ENCODE measurements around the gene SYNC. TPM values are rescaled to one million over a fixed set of nuclear protein-coding genes. Genes with fewer than 3 reads are reported as not detected.

Gene SYNC
- total and polyA plus RNA-seq, 2 of the 8 experiments (the other 6 are each of a cell fraction or from before 2014, with no cell fraction given) = 0.06 to 0.17 TPM

- Histone ChIP-seq H2AFZ (ENCODE audit: low read length) (no peak overlapping the region), H2BK120ac (replicated peaks; ENCODE audit: low read depth, low read length) (no peak overlapping the region), H3K79me1 (ENCODE audit: low read depth, low read length) (peaks cover 5% of the 10 kb centered on the region; the same call in 1 of the 2 replicates), H3K4me1 (replicated peaks in 1 of 4; ENCODE audit: control insufficient read depth in 3 of 4, insufficient read depth in 4 of 4, low read length in 3 of 4) (peaks cover 3 to 23% (median 17%) of the 10 kb centered on the region in 4 experiments), H3K14ac (ENCODE audit: insufficient read length) (no peak overlapping the region), H3K36me3 (ENCODE audit: control insufficient read depth in 2 of 4, insufficient read depth in 4 of 4, low read length in 3 of 4) (no peaks in the 10 kb centered on the region), H3K9ac (replicated peaks in 1 of 4; ENCODE audit: extremely low read depth in 1 of 4, low read depth in 3 of 4, low read length in 3 of 4) (peak overlapping the region in 1 of 4 experiments; percentile 10; a peak in 1 of 7 replicates), H3K23ac (ENCODE audit: insufficient read length) (no peak overlapping the region), H2BK15ac (ENCODE audit: low read length) (peak overlapping the region; percentile 19; the same call in 1 of the 2 replicates), H3K79me2 (ENCODE audit: control insufficient read depth in 1 of 2, insufficient read depth in 2 of 2, low read length in 2 of 2) (no peaks in the 10 kb centered on the region), H4K8ac (ENCODE audit: extremely low read depth, insufficient read depth, low read length) (no peak overlapping the region), H2BK5ac (ENCODE audit: low read depth, low read length) (no peak overlapping the region), H3K18ac (ENCODE audit: extremely low read depth, low read length) (no peak overlapping the region), H3K4me2 (ENCODE audit: insufficient read depth in 1 of 2, low read depth in 2 of 2, low read length in 2 of 2) (peak overlapping the region; percentile 74 to 93; a peak in 3 of 4 replicates), H3K4me3 (ENCODE audit: extremely low read depth in 1 of 4, insufficient read depth in 2 of 4, low read depth in 3 of 4, low read length in 4 of 4) (peak overlapping the region in 1 of 4 experiments; percentile 5; a peak in 1 of 8 replicates), H3K23me2 (ENCODE audit: low read depth, low read length) (no peaks in the 10 kb centered on the region; the same call in 1 of the 2 replicates), H3K27ac (ENCODE audit: low read depth, low read length) (no peak overlapping the region), H3K56ac (replicated peaks; ENCODE audit: insufficient read length, low read depth, low read length) (no peak overlapping the region), H3K27me3 (replicated peaks in 1 of 4; ENCODE audit: control insufficient read depth in 3 of 4, extremely low read depth in 1 of 4, insufficient read depth in 3 of 4, low read length in 3 of 4) (peaks cover 0 to 12% (median 4%) of the 10 kb centered on the region in 4 experiments; a peak in 4 of 7 replicates), H2BK20ac (ENCODE audit: low read length) (peak overlapping the region; percentile 73; the same call in 1 of the 2 replicates), H4K91ac (replicated peaks; ENCODE audit: insufficient read length, low read length) (peak overlapping the region; percentile 25), H4K5ac (ENCODE audit: insufficient read length, low read depth, low read length) (no peak overlapping the region), H4K20me1 (replicated peaks in 1 of 2; ENCODE audit: control insufficient read depth in 1 of 2, insufficient read depth in 2 of 2, low read length in 2 of 2) (no peaks in the 10 kb centered on the region), H2BK12ac (ENCODE audit: low read depth, low read length) (peak overlapping the region; percentile 1; the same call in 1 of the 2 replicates), H3K4ac (replicated peaks; ENCODE audit: insufficient read length, low read depth, low read length) (no peak overlapping the region), H3K9me3 (ENCODE audit: insufficient read depth in 2 of 2, low read depth in 1 of 2, low read length in 1 of 2) (no peaks in the 10 kb centered on the region), H2AK5ac (ENCODE audit: low read depth, low read length) (peak overlapping the region; percentile 1; the same call in 1 of the 2 replicates)
- FAIRE-seq (no peak), DNase-seq (ENCODE audit: low read depth in 1 of 2, low spot score in 2 of 2) (no peak)
- ChIA-PET CTCF (ENCODE audit: partially characterized antibody) (interaction anchor here (0.9 to 4.6 kb wide), 7 partner anchors 8 to 343 kb away, joined by 3 to 26 read pairs (median 7); no protein-coding TSS in a partner anchor), POLR2A (ENCODE audit: partially characterized antibody) (interaction anchor here (0.6 to 7.0 kb wide), 8 partner anchors 12 to 93 kb away, joined by 3 to 87 read pairs (median 4); partner anchors contain the start of genes RBBP4 and ZBTB8OS)
- TF ChIP-seq GTF2F1 (IDR thresholded peaks at IDR 0.05; ENCODE audit: borderline replicate concordance, low read depth, low read length) (no peak), CHD1 (IDR thresholded peaks at IDR 0.05; ENCODE audit: low read depth, low read length) (no peak), SAP30 (IDR thresholded peaks at IDR 0.05; ENCODE audit: insufficient read depth, insufficient replicate concordance, low read length) (no peak), FOSL1 (IDR thresholded peaks at IDR 0.05; ENCODE audit: insufficient read depth, low read depth, low read length) (no peak), EZH2 (IDR thresholded peaks at IDR 0.05; ENCODE audit: low read depth, low read length, severe bottlenecking) (no peak), SP2 (IDR thresholded peaks at IDR 0.05; ENCODE audit: low read length) (no peak), PHF8 (conservative IDR thresholded peaks at IDR 0.05; ENCODE audit: low read depth, low read length) (no peak)
- 88% methylated on average over 6 of the region's 6 CpGs; no CpG with 5 or more reads in 1 of the 2 experiments for WGBS, 2 experiments (ENCODE audit: extremely low coverage in 1 of 2, insufficient coverage in 1 of 2, insufficient read length in 1 of 2, insufficient replicate concordance in 2 of 2, low coverage in 1 of 2, low lambda C conversion rate in 2 of 2, missing lambda C conversion rate in 1 of 2)
Observed at GRCh38 chr1:32743380-32744070, 41.0 kb upstream of the SYNC start.
